ENCODE data around the gene SUPT6H.

DNA sequence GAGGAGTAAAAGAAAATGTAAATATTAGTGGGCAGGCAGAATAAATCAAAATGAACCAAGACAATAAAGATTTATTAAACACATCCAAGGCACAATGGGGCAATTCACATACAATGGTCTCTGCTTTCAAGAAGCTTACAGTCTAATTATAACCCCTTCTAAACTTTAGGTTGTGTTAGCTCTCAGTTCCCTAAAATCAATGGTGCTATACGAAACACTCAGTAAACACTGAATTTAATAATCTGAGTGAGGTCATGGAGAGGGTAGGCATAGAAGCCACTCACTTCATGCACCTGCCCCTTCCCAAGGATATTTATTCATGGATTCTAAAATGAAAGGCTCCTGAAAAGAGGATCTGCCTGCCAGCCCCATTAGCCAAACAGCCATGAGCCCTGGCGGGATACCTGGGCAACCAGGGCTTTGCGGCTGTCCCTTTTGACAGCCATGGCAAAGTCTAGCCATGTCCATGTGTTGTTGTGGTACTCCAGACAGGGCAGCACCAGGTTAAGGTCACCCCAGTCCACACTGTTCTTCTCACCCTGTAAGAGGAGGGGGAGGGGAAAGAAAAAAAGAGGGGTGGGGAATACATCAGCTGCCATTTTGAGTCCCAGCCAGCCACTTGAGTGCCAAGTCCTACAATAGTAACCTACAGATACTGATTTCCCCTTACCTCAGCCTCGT, 46.6 kb upstream of the SUPT6H start:
- TF ChIP-seq CTCF (IDR thresholded peaks at IDR 0.05) (no peak), EZH2phosphoT487 (IDR thresholded peaks at IDR 0.05; ENCODE audit: borderline replicate concordance, low read depth) (no peak), POLR2AphosphoS5 (IDR thresholded peaks at IDR 0.05; ENCODE audit: low read depth, low read length) (no peak), GABPA (IDR thresholded peaks at IDR 0.05; ENCODE audit: low read depth) (no peak), SMC3 (IDR thresholded peaks at IDR 0.05; ENCODE audit: low read depth, low read length) (no peak), RFX5 (IDR thresholded peaks at IDR 0.05; ENCODE audit: low read length) (no peak), MAX (IDR thresholded peaks at IDR 0.05; ENCODE audit: low read depth) (no peak), YY1 (IDR thresholded peaks at IDR 0.05; ENCODE audit: low read depth) (no peak), RAD21 (IDR thresholded peaks at IDR 0.05; ENCODE audit: low read length) (no peak), RCOR1 (IDR thresholded peaks at IDR 0.05; ENCODE audit: low read length) (no peak)
- TF ChIP-seq, protein P1, sequence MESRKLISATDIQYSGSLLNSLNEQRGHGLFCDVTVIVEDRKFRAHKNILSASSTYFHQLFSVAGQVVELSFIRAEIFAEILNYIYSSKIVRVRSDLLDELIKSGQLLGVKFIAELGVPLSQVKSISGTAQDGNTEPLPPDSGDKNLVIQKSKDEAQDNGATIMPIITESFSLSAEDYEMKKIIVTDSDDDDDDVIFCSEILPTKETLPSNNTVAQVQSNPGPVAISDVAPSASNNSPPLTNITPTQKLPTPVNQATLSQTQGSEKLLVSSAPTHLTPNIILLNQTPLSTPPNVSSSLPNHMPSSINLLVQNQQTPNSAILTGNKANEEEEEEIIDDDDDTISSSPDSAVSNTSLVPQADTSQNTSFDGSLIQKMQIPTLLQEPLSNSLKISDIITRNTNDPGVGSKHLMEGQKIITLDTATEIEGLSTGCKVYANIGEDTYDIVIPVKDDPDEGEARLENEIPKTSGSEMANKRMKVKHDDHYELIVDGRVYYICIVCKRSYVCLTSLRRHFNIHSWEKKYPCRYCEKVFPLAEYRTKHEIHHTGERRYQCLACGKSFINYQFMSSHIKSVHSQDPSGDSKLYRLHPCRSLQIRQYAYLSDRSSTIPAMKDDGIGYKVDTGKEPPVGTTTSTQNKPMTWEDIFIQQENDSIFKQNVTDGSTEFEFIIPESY (IDR thresholded peaks at IDR 0.05; ENCODE audit: borderline replicate concordance, low read depth) = no peak
